ENCODE measurements around the gene CNDP2. TPM values are rescaled to one million over a fixed set of nuclear protein-coding genes. Genes with fewer than 3 reads are reported as not detected.
"Not testable (repeated sequence)": the region's sequence is repeated elsewhere in the genome, so short reads cannot be mapped to it uniquely, and the experiment has no call there.

CNDP2 gene
- total RNA-seq, 1 experiment from 2014 or later, result 34.7 TPM

GRCh38 chr18:74517236-74517630 lies 21.1 kb downstream of the CNDP2 start:
- DNase-seq (ENCODE audit: low read depth), result no peak

GRCh38 chr18:74518456-74519295 lies 22.5 kb downstream of the CNDP2 start:
- no peak for DNase-seq (ENCODE audit: low read depth)

GRCh38 chr18:74519320-74520095 lies 23.3 kb downstream of the CNDP2 start:
- DNase-seq (ENCODE audit: low read depth), result no peak

- no peak for DNase-seq (ENCODE audit: low read depth)
Observed at GRCh38 chr18:74520096-74520833, 24.1 kb downstream of the CNDP2 start.

- DNase-seq (ENCODE audit: low read depth), result no peak
Observed at GRCh38 chr18:74521068-74521725, 25.0 kb downstream of the CNDP2 start.

- DNase-seq (ENCODE audit: low read depth), result no peak
Observed at GRCh38 chr18:74522635-74523548, 26.7 kb downstream of the CNDP2 start.

- DNase-seq (ENCODE audit: low read depth), result peak; percentile 51
Observed at GRCh38 chr18:74524097-74524496, 27.9 kb downstream of the CNDP2 start.

GRCh38 chr18:74524915-74525314 lies 28.8 kb downstream of the CNDP2 start:
- not testable (repeated sequence) for DNase-seq (ENCODE audit: low read depth)

- DNase-seq (ENCODE audit: low read depth), result no peak
Observed at GRCh38 chr18:74525741-74526140, 29.6 kb downstream of the CNDP2 start.

GRCh38 chr18:74526488-74526887 lies 30.3 kb downstream of the CNDP2 start:
- DNase-seq (ENCODE audit: low read depth), result no peak

GRCh38 chr18:74528478-74528877 lies 32.3 kb downstream of the CNDP2 start:
- no peak for DNase-seq (ENCODE audit: low read depth)

- no peak for DNase-seq (ENCODE audit: low read depth)
Observed at GRCh38 chr18:74528913-74529312, 32.8 kb downstream of the CNDP2 start.

GRCh38 chr18:74529378-74529777 lies 33.2 kb downstream of the CNDP2 start:
- DNase-seq (ENCODE audit: low read depth), result no peak

GRCh38 chr18:74529811-74530583 lies 33.8 kb downstream of the CNDP2 start:
- no peak for DNase-seq (ENCODE audit: low read depth)

GRCh38 chr18:74530584-74530862 lies 34.4 kb downstream of the CNDP2 start:
- no peak for DNase-seq (ENCODE audit: low read depth)

- no peak for DNase-seq (ENCODE audit: low read depth)
Observed at GRCh38 chr18:74531043-74531442, 34.9 kb downstream of the CNDP2 start.

- DNase-seq (ENCODE audit: low read depth), result no peak
Observed at GRCh38 chr18:74532511-74533025, 36.4 kb downstream of the CNDP2 start.

GRCh38 chr18:74533666-74534065 lies 37.5 kb downstream of the CNDP2 start:
- DNase-seq (ENCODE audit: low read depth), result no peak

GRCh38 chr18:74534150-74534969 lies 38.2 kb downstream of the CNDP2 start, which contains the start of gene CNDP1:
Gene CNDP1 (plus strand): TSS chr18:74534500. CDS start chr18:74534668, 168 bp downstream.
- DNase-seq (ENCODE audit: low read depth), result no peak
